Tibial nerve (tissue), 4 donors: Measurements from ENCODE around the gene TANC1. TPM values are rescaled to one million over a fixed set of nuclear protein-coding genes. Genes with fewer than 3 reads are reported as not detected.

Experiments
- DNase-seq, 2 donors: peaks; one replicate each; pipeline ENCODE4 v3.0.0-alpha.2; 2019; ENCODE audit warnings: low spot score in 2 of 2
- H3K27ac ChIP-seq, 4 donors: fragments of 200-600 bp; sonication (generic) in 3 of 4; one replicate each; pipeline ENCODE4 v1.5.1; 2017 to 2019; ENCODE audit warnings: mild to moderate bottlenecking in 1 of 4
- H3K27me3 ChIP-seq, 2 donors: fragments of 200-600 bp; sonication (generic) in 1 of 2; one replicate each; pipeline versions ENCODE4 v1.5.1 to v1.6.0; 2017 to 2019
- H3K36me3 ChIP-seq, 3 donors: fragments of 200-600 bp; sonication (generic); one replicate each; pipeline ENCODE4 v1.5.1; 2018 to 2019
- H3K4me1 ChIP-seq, 4 donors: fragments of 200-600 bp; sonication (generic) in 3 of 4; one replicate each; pipeline ENCODE4 v1.5.1; 2017 to 2019
- H3K4me3 ChIP-seq, 4 donors: fragments of 200-600 bp; sonication (generic) in 3 of 4; one replicate each; pipeline ENCODE4 v1.5.1; 2017 to 2019; ENCODE audit warnings: mild to moderate bottlenecking in 1 of 4, moderate library complexity in 1 of 4
- H3K9me3 ChIP-seq, 4 donors: fragments of 200-600 bp; sonication (generic) in 3 of 4; one replicate each; pipeline ENCODE4 v1.5.1; 2017 to 2019
- CTCF ChIP-seq, 5 experiments: fragments of 200-600 bp in 3 of 5; fragments of 450-650 bp in 2 of 5; sonication (generic) in 3 of 5; IDR thresholded peaks; one replicate each; pipeline ENCODE4 v1.5.1; 2016 to 2019; ENCODE audit warnings: antibody characterized with exemption in 5 of 5, mild to moderate bottlenecking in 3 of 5, moderate library complexity in 2 of 5
- EP300 ChIP-seq, 2 donors: sonication (generic); formaldehyde crosslinking; IDR thresholded peaks; one replicate each; pipeline ENCODE4 v1.6.1; 2017; ENCODE audit warnings: antibody characterized with exemption in 2 of 2, mild to moderate bottlenecking in 1 of 2
- POLR2A ChIP-seq, 2 donors: fragments of 450-650 bp; IDR thresholded peaks; one replicate each; pipeline ENCODE4 v1.6.1; 2017; ENCODE audit warnings: antibody characterized with exemption in 2 of 2, mild to moderate bottlenecking in 2 of 2, moderate library complexity in 2 of 2
- WGBS, 2 donors: methylation state at CpG; one replicate each; pipeline ENCODE4 v1.1.5; 2018; 5-methylcytosine and 5-hydroxymethylcytosine counted together
- total RNA-seq, 4 donors: library from RNA; depleted of rRNA; stranded (reverse); fragments of >200 nt; gene quantifications; one replicate each; pipeline ENCODE4 v1.1.0, GENCODE V29; 2016

TANC1 gene
- total RNA-seq, 4 donors from 2014 or later = 43.5 to 66.3 (median 57.6) TPM

- H3K27ac ChIP-seq = no peak overlapping the region
- TF ChIP-seq POLR2A (IDR thresholded peaks at IDR 0.05) (no peak), CTCF (IDR thresholded peaks at IDR 0.05) (no peak), EP300 (IDR thresholded peaks at IDR 0.05) (no peak)
- WGBS, 2 donors = 18 to 39% methylated on average over 1 of the region's 1 CpG
Measured at GRCh38 chr2:159129269-159129668, 160.8 kb downstream of the TANC1 start.

GRCh38 chr2:159129824-159130223, 161.4 kb downstream of the TANC1 start:
- DNase-seq = no peak
- peak overlapping the region in 2 of 4 donors; percentile 24 to 53 for H3K27ac ChIP-seq
- H3K9me3 ChIP-seq = no peaks in the 10 kb centered on the region
- H3K4me3 ChIP-seq = no peak overlapping the region
- 32 to 43% methylated on average over 13 of the region's 13 CpGs for WGBS, 2 donors
- peaks cover 0 to 72% (median 12%) of the 10 kb centered on the region in 4 donors for H3K4me1 ChIP-seq
- no peaks in the 10 kb centered on the region for H3K27me3 ChIP-seq
- no peak for TF ChIP-seq EP300 (IDR thresholded peaks at IDR 0.05)
- no peak for TF ChIP-seq CTCF (IDR thresholded peaks at IDR 0.05)
- TF ChIP-seq POLR2A (IDR thresholded peaks at IDR 0.05) = no peak
- H3K36me3 ChIP-seq = no peaks in the 10 kb centered on the region

More at GRCh38 chr2:159129269-159129668, 160.8 kb downstream of the TANC1 start:
- Histone ChIP-seq H3K4me3 (no peak overlapping the region), H3K27me3 (no peaks in the 10 kb centered on the region), H3K4me1 (peaks cover 0 to 73% (median 14%) of the 10 kb centered on the region in 4 donors), H3K36me3 (no peaks in the 10 kb centered on the region), H3K9me3 (no peaks in the 10 kb centered on the region)
- DNase-seq = no peak

- H3K9me3 ChIP-seq = no peaks in the 10 kb centered on the region
- H3K4me1 ChIP-seq = peaks cover 0 to 72% (median 12%) of the 10 kb centered on the region in 4 donors
- H3K36me3 ChIP-seq = no peaks in the 10 kb centered on the region
- no peak for DNase-seq
- no peaks in the 10 kb centered on the region for H3K27me3 ChIP-seq
- H3K27ac ChIP-seq = peak overlapping the region in 2 of 4 donors; percentile 24 to 53
- TF ChIP-seq CTCF (IDR thresholded peaks at IDR 0.05) = no peak
- no peak for TF ChIP-seq EP300 (IDR thresholded peaks at IDR 0.05)
- TF ChIP-seq POLR2A (IDR thresholded peaks at IDR 0.05) = no peak
- H3K4me3 ChIP-seq = no peak overlapping the region
- WGBS, 2 donors = 63 to 65% methylated on average over 6 of the region's 6 CpGs
Measured at GRCh38 chr2:159130302-159130701, 161.9 kb downstream of the TANC1 start.

- no peak for TF ChIP-seq CTCF (IDR thresholded peaks at IDR 0.05)
- TF ChIP-seq EP300 (IDR thresholded peaks at IDR 0.05) = no peak
- no peak for TF ChIP-seq POLR2A (IDR thresholded peaks at IDR 0.05)
Measured at GRCh38 chr2:159131267-159131913, 162.9 kb downstream of the TANC1 start.

GRCh38 chr2:159131914-159132281, 163.5 kb downstream of the TANC1 start:
- TF ChIP-seq POLR2A (IDR thresholded peaks at IDR 0.05) = no peak
- TF ChIP-seq CTCF (IDR thresholded peaks at IDR 0.05) = no peak
- no peak overlapping the region for H3K27ac ChIP-seq
- H3K9me3 ChIP-seq = no peaks in the 10 kb centered on the region

More at GRCh38 chr2:159131267-159131913, 162.9 kb downstream of the TANC1 start:
- Histone ChIP-seq H3K27me3 (no peaks in the 10 kb centered on the region), H3K36me3 (no peaks in the 10 kb centered on the region), H3K4me1 (peaks cover 0 to 72% (median 15%) of the 10 kb centered on the region in 4 donors), H3K27ac (no peak overlapping the region), H3K9me3 (no peaks in the 10 kb centered on the region), H3K4me3 (no peak overlapping the region)
- DNase-seq = no peak
- 85 to 88% methylated on average over 7 of the region's 7 CpGs for WGBS, 2 donors

More at GRCh38 chr2:159131914-159132281, 163.5 kb downstream of the TANC1 start:
- peaks cover 0 to 70% (median 15%) of the 10 kb centered on the region in 4 donors for H3K4me1 ChIP-seq
- no peaks in the 10 kb centered on the region for H3K36me3 ChIP-seq
- no peaks in the 10 kb centered on the region for H3K27me3 ChIP-seq
- WGBS, 2 donors = 33 to 35% methylated on average over 4 of the region's 4 CpGs
- no peak for DNase-seq
- H3K4me3 ChIP-seq = no peak overlapping the region
